Measurements from ENCODE around the gene DNAJC11. TPM values are rescaled to one million over a fixed set of nuclear protein-coding genes. Genes with fewer than 3 reads are reported as not detected.

DNAJC11 gene
- total RNA-seq, 3 donors from 2014 or later, result 23.0 to 30.5 (median 25.6) TPM

DNA sequence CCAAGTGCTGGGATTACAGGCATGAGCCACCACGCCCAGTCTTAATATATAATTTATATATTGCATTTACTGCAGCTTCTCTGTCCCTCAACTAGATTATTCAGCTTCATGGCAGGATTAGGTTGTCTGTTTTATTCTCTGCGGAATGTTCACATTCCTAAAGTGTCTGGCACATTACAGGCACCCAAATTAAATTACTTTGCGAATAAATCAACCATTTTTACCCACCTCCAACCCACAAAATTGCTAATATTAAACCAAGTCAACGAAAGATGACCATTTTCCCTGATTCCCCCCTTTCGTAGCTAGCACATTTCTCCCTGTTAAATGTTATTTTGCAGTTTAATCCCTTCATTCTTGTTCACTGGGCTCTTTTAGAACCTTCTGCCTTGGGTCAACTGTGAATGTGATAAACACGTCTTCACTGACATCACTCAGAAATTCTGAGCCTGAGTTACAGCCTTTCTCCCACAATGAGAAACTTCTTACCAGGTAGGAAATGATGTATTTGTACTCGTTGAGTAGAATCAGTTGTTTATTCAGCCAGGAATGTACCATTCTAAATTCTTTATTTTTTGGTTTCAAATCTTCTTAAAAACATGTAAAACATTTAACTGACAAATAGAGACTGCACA, 41.1 kb downstream of the DNAJC11 start:
- Histone ChIP-seq H3K4me3 (no peak overlapping the region), H3K27ac (no peak overlapping the region), H3K27me3 (no peaks in the 10 kb centered on the region), H3K4me1 (no peaks in the 10 kb centered on the region), H3K36me3 (no peaks in the 10 kb centered on the region), H3K9me3 (no peaks in the 10 kb centered on the region)
- TF ChIP-seq POLR2A (IDR thresholded peaks at IDR 0.05), result no peak
- TF ChIP-seq CTCF (IDR thresholded peaks at IDR 0.05), result no peak
- TF ChIP-seq POLR2AphosphoS5 (IDR thresholded peaks at IDR 0.05), result no peak
- intact Hi-C loops (cut with DNase I; ENCODE audit: low total_unique reads), result no loop called here
- DNase-seq (ENCODE audit: low spot score in 2 of 2), result no peak

- H3K9me3 ChIP-seq, result no peaks in the 10 kb centered on the region
- H3K4me1 ChIP-seq, result no peaks in the 10 kb centered on the region
Measured at GRCh38 chr1:6658359-6659060, 43.1 kb downstream of the DNAJC11 start.

GRCh38 chr1:6657138-6657537, 44.5 kb downstream of the DNAJC11 start:
- H3K4me1 ChIP-seq, result no peaks in the 10 kb centered on the region
- no peaks in the 10 kb centered on the region for H3K36me3 ChIP-seq
- no peak for TF ChIP-seq POLR2AphosphoS5 (IDR thresholded peaks at IDR 0.05)
- TF ChIP-seq CTCF (IDR thresholded peaks at IDR 0.05), result no peak
- no peak for TF ChIP-seq POLR2A (IDR thresholded peaks at IDR 0.05)
- no peak for DNase-seq (ENCODE audit: low spot score in 2 of 2)
- no peak overlapping the region for H3K27ac ChIP-seq
- intact Hi-C loops (cut with DNase I; ENCODE audit: low total_unique reads), result no loop called here
- no peak overlapping the region for H3K4me3 ChIP-seq
- no peaks in the 10 kb centered on the region for H3K27me3 ChIP-seq
- no peaks in the 10 kb centered on the region for H3K9me3 ChIP-seq

More at GRCh38 chr1:6658359-6659060, 43.1 kb downstream of the DNAJC11 start:
- H3K27me3 ChIP-seq, result no peaks in the 10 kb centered on the region
- no peak overlapping the region for H3K27ac ChIP-seq
- intact Hi-C loops (cut with DNase I; ENCODE audit: low total_unique reads), result no loop called here
- H3K36me3 ChIP-seq, result no peaks in the 10 kb centered on the region
- TF ChIP-seq POLR2AphosphoS5 (IDR thresholded peaks at IDR 0.05) (no peak), CTCF (IDR thresholded peaks at IDR 0.05) (no peak), POLR2A (IDR thresholded peaks at IDR 0.05) (no peak)
- no peak for DNase-seq (ENCODE audit: low spot score in 2 of 2)
- H3K4me3 ChIP-seq, result no peak overlapping the region

DNA sequence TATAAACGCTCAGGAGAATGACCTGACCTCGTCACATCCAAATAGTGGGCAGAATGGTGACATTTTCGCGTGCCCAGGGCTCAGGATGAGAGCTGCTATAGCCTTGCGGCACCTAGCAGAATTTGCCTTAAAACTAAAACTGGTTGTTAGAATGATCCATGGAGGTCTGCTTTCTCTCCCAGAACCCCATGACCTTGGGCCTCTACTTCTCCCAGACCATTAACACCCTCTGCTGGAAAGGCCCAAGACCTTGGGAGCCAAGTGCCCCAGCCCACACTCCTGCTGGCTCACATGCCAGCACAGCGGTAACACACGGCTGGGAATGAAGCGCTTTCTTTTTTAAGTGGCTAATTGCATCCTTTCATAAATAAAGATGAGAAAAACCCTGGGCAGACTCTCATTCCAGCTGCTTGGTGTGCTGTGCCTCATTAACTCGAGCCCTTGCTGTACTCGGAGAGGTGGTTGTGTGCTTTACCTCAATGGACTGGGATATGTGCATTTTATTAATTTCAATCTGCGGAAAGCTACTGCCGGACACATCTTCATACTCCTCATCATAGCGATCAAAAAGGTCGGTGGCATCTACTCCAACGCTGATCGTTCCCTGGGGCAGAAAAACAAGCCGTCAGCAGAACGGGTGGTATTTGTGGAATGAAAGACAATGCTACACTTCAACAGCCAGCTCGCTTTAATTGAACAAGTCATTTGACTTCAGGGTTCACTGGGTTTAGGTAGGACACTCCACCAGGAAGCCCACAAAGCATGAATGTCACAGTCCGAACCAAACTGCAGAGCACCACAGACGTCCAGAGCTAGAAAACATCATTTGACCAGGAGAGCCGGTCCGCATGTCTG, 48.0 kb downstream of the DNAJC11 start:
- intact Hi-C loops (cut with DNase I; ENCODE audit: low total_unique reads), result no loop called here
- Histone ChIP-seq H3K27me3 (no peaks in the 10 kb centered on the region), H3K27ac (no peak overlapping the region), H3K4me1 (no peaks in the 10 kb centered on the region), H3K9me3 (no peaks in the 10 kb centered on the region), H3K36me3 (no peaks in the 10 kb centered on the region), H3K4me3 (no peak overlapping the region)
- TF ChIP-seq CTCF (IDR thresholded peaks at IDR 0.05) (no peak), POLR2A (IDR thresholded peaks at IDR 0.05) (no peak), POLR2AphosphoS5 (IDR thresholded peaks at IDR 0.05) (no peak)
- no peak for DNase-seq (ENCODE audit: low spot score in 2 of 2)

Measured in breast epithelium (tissue), 4 donors.